SH-SY5Y (cell line): Measurements from ENCODE around the gene ZDHHC19.

ENCODE experiments used
- GATA2 ChIP-seq: IDR thresholded peaks from 2 replicates; pipeline ENCODE4 v1.6.1; 2011; ENCODE audit warnings: mild to moderate bottlenecking, low read depth, low read length
- GATA3 ChIP-seq: IDR thresholded peaks from 2 replicates; pipeline ENCODE4 v1.6.1; 2011; ENCODE audit warnings: low read depth, mild to moderate bottlenecking, low read length, moderate library complexity

Gene ZDHHC19

GRCh38 chr3:196232882-196233251 is 21.7 kb upstream of the ZDHHC19 start:
- TF ChIP-seq GATA2 (no peak), GATA3 (no peak)

DNA sequence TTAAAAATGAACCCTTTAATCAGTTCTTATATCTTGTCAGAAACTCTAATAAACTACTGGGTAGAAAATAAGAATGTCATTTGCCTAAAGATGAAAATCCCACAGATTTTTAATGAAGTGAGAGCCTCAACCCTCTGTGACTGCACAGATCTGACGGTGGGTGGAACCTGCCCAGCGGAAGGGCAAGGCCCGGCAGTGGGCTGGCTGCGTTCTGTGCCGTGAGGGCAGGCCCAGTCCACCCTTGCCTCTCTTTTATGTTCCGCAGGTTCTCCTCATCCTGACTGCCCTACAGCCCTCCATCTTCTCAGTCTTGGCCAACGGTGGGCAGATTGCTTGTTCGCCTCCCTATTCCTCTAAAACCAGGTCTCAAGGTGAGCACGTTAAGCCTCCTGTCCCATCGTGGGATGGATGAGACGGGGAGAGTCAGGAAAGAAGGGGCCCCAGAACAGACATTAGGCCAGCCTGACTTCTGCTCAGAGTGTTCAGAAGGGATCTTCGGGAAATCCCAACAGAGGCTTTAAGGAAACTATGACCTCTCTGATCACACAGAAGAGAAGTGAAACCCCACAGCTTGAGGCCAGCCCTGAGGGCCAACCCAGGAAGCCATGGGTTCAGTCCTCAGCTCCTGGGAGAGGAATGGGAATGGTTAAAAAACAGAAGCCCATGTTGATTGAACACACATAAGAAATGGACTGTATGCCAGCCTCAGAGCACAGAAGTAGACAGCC is 21.1 kb upstream of the ZDHHC19 start:
- no peak for TF ChIP-seq GATA2
- TF ChIP-seq GATA3 = no peak

DNA sequence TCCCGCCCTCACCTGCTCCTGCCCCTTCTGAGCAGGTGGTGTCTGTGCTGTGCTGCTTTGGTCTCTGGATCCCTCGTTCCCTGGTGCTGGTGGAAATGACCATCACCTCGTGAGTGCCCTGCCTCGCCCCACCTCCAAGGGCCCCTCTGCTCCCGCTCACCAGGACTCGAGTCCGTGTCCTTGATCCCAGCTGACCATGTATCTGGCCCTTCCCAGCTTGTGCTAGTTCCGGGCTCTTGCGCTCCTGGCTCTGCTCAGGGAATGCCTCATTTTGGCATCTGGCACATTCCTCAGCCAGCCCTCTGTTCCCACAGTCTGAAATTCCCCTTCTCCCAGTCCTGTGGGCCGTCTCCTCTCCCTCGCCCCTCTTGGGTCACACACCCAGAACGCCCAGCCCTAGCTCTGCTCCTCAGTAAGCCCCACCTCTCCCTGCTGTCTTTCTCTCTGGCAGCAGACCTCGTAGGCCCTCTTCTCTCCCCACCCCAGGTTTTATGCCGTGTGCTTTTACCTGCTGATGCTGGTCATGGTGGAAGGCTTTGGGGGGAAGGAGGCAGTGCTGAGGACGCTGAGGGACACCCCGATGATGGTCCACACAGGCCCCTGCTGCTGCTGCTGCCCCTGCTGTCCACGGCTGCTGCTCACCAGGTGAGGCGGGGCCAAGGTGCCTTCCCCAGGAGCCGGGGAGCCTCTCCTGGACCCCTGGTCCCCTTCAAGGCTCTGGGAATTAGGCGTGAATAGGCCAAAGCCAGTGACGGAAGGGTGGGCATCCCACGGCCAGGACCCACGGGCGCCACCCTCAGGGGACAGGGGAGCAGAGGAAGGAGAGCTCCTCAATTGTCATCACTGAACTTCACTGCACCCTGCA is 16.7 kb upstream of the ZDHHC19 start:
- TF ChIP-seq GATA3 (no peak), GATA2 (no peak)

- TF ChIP-seq GATA3 = no peak
- no peak for TF ChIP-seq GATA2
These were observed 15.9 kb upstream of the ZDHHC19 start for GRCh38 chr3:196227121-196227561.

DNA sequence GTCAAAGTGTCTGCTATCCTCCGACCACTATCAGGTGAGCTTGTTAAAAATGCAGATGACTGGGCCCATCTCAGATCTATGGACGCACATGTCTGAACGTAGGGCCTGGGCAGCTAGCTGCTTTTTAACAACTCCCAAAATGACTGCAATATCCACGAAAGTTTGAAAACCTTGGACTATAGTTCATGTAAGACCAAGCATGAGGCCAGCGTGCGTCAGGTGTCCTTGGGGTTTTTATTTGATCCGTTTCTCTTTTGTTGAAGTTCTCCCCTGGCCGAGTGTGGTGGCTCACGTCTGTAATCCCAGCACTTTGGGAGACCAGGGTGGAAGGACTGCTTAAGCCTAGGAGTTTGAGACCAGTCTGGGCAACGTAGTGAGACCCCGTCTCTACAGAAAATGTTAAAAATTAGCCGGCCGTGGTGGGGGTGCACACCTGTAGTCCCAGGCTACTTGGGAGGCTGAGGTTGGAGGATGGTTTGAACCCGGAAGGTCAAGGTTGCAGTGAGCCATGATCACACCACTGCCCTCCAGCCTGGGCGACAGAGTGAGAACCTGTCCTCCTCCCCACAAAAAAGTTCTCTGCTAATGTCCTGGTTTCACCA is 14.7 kb upstream of the ZDHHC19 start:
- TF ChIP-seq GATA3 = no peak

GRCh38 chr3:196225086-196225485 is 13.9 kb upstream of the ZDHHC19 start:
- TF ChIP-seq GATA2 = no peak
- no peak for TF ChIP-seq GATA3

- no peak for TF ChIP-seq GATA3
- TF ChIP-seq GATA2 = no peak
These were observed 11.8 kb upstream of the ZDHHC19 start for GRCh38 chr3:196222876-196223595.

GRCh38 chr3:196220991-196221390 is 9.8 kb upstream of the ZDHHC19 start:
- no peak for TF ChIP-seq GATA3
- no peak for TF ChIP-seq GATA2

GRCh38 chr3:196220587-196220986 is 9.4 kb upstream of the ZDHHC19 start:
- TF ChIP-seq GATA3 (no peak), GATA2 (no peak)

- TF ChIP-seq GATA3 (no peak), GATA2 (no peak)
These were observed 8.7 kb upstream of the ZDHHC19 start for GRCh38 chr3:196219970-196220311.

GRCh38 chr3:196219194-196219969 is 8.2 kb upstream of the ZDHHC19 start:
- no peak for TF ChIP-seq GATA2
- no peak for TF ChIP-seq GATA3

DNA sequence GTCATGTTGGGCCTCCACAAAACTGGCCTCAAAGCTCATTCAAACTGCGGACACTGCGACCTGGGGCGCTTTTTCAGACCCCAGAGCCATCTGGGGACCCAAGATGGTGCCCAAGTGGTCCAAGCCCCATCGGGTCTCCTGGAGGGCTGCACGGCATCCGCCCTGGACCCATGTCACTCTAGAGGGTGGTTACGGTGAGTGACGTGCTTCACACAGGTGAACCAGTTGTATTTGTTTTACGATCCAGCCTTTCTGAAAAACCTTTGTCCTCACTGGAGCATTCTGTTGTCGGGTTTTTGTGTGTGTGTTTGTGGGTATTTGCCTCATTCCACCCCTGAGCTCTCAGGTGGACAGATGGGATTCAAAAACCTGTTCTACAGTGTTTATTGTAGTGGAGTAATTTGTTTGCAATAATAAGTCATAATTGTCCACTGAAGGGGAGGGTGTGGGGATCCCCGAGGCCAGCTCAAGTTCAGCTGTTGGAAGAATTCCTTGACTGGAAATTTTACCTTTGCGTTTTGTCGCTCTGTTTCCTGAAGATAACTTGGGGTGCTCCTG is 7.0 kb upstream of the ZDHHC19 start:
- TF ChIP-seq GATA3 = no peak
- no peak for TF ChIP-seq GATA2

GRCh38 chr3:196217307-196218154 is 6.3 kb upstream of the ZDHHC19 start:
- no peak for TF ChIP-seq GATA2
- TF ChIP-seq GATA3 = no peak
